Fibroblast of lung (primary cell): ENCODE results near the gene COL4A1. TPM values are rescaled to one million over a fixed set of nuclear protein-coding genes. Genes with fewer than 3 reads are reported as not detected.
A peak's percentile ranks its signal among the peaks of the same experiment; 100 is the strongest.
"Not testable (repeated sequence)": the region's sequence is repeated elsewhere in the genome, so short reads cannot be mapped to it uniquely, and the experiment has no call there.

Experiments used
- DNase-seq, 2 donors: peaks; one replicate each; pipeline versions ENCODE4 v3.0.0 to v3.0.0-alpha.2; 2010; ENCODE audit warnings: low read depth in 2 of 2
- H2AFZ ChIP-seq: 2 replicates; pipeline ENCODE4 v1.5.1; 2012; ENCODE audit warnings: low read length, control low read depth, inconsistent platforms
- H3K27ac ChIP-seq: 2 replicates; pipeline ENCODE4 v1.5.1; 2011; ENCODE audit warnings: low read length, control low read depth; ENCODE audit not compliant: insufficient read depth
- H3K27me3 ChIP-seq: 2 replicates; pipeline ENCODE4 v1.5.1; 2011; ENCODE audit warnings: mild to moderate bottlenecking, low read length; ENCODE audit not compliant: control insufficient read depth, insufficient read depth
- H3K36me3 ChIP-seq: 2 replicates; pipeline ENCODE4 v1.5.1; 2011; ENCODE audit warnings: low read length; ENCODE audit not compliant: control insufficient read depth, insufficient read depth
- H3K4me1 ChIP-seq: 2 replicates; pipeline ENCODE4 v1.5.1; 2011; ENCODE audit warnings: low read length; ENCODE audit not compliant: control insufficient read depth, insufficient read depth; ENCODE audit errors: extremely low read depth
- H3K4me2 ChIP-seq: 2 replicates; pipeline ENCODE4 v1.5.1; 2011; ENCODE audit warnings: low read length, control low read depth; ENCODE audit not compliant: insufficient read depth; ENCODE audit errors: extremely low read depth
- H3K4me3 ChIP-seq, 4 experiments: fragments of 200-600 bp in 1 of 4; sonication (generic) in 1 of 4; replicated peaks in 1 of 4; 2 replicates each; pipeline ENCODE4 v1.5.1; 2011 to 2016; ENCODE audit warnings: low read length in 4 of 4, low read depth in 3 of 4, mild to moderate bottlenecking in 3 of 4, control low read depth in 2 of 4, inconsistent platforms in 1 of 4, mixed read lengths in 1 of 4; ENCODE audit not compliant: insufficient read depth in 1 of 4; ENCODE audit errors: control extremely low read depth in 1 of 4
- H3K79me2 ChIP-seq: 2 replicates; pipeline ENCODE4 v1.5.1; 2012; ENCODE audit warnings: mild to moderate bottlenecking, low read length, inconsistent platforms; ENCODE audit not compliant: control insufficient read depth, insufficient read depth
- H3K9ac ChIP-seq: 2 replicates; pipeline ENCODE4 v1.5.1; 2011; ENCODE audit warnings: mild to moderate bottlenecking, low read length, control low read depth; ENCODE audit not compliant: insufficient read depth
- H3K9me3 ChIP-seq: 2 replicates; pipeline ENCODE4 v1.5.1; 2012; ENCODE audit warnings: low read depth, low read length; ENCODE audit not compliant: control insufficient read depth, insufficient read depth
- H4K20me1 ChIP-seq: 2 replicates; pipeline ENCODE4 v1.5.1; 2011; ENCODE audit warnings: low read length; ENCODE audit not compliant: control insufficient read depth, insufficient read depth; ENCODE audit errors: extremely low read depth
- CTCF ChIP-seq, 2 donors: IDR thresholded peaks in 1 of 2; conservative IDR thresholded peaks in 1 of 2; 1 replicate in 1 of 2; 2 replicates in 1 of 2; pipeline ENCODE4 v1.5.1; 2011 to 2012; ENCODE audit warnings: low read length in 2 of 2, control low read depth in 1 of 2, inconsistent platforms in 1 of 2, low read depth in 1 of 2, mild to moderate bottlenecking in 1 of 2
- EZH2 ChIP-seq: IDR thresholded peaks from 2 replicates; pipeline ENCODE4 v1.5.1; 2012; ENCODE audit warnings: low read length, control low read depth, mild to moderate bottlenecking; ENCODE audit errors: missing control alignments
- polyA plus RNA-seq, 2 donors: library from polyadenylated mRNA; depleted of rRNA in 1 of 2; stranded (reverse) in 1 of 2; unstranded in 1 of 2; fragments of >200 nt; gene quantifications; 2 replicates each; pipeline ENCODE4 v1.2.1, GENCODE V29; 2011 to 2012; ENCODE audit warnings: missing spikeins in 1 of 2
- total RNA-seq: library from RNA; depleted of rRNA; stranded (reverse); fragments of >200 nt; gene quantifications from 2 replicates; pipeline ENCODE4 v1.2.1, GENCODE V29; 2014

Gene COL4A1
- total and polyA plus RNA-seq, 2 donors (not counting 1 experiment from before 2014, with no cell fraction given), result 34.0 to 607 TPM

GRCh38 chr13:110316196-110316595 lies 9.2 kb upstream of the COL4A1 start:
- Histone ChIP-seq H3K27ac (no peak overlapping the region), H3K4me1 (peaks cover 20% of the 10 kb centered on the region), H3K36me3 (peaks cover 6% of the 10 kb centered on the region), H3K9ac (no peak overlapping the region), H3K4me3 (no peak overlapping the region), H2AFZ (no peak overlapping the region), H3K4me2 (no peak overlapping the region), H4K20me1 (no peaks in the 10 kb centered on the region), H3K9me3 (no peaks in the 10 kb centered on the region), H3K79me2 (peaks cover 64% of the 10 kb centered on the region), H3K27me3 (no peaks in the 10 kb centered on the region)
- no peak for DNase-seq
- TF ChIP-seq CTCF (conservative IDR thresholded peaks at IDR 0.05 in 1 of 2, IDR thresholded peaks at IDR 0.05 in 1 of 2; ENCODE audit: low read depth in 1 of 2, low read length in 2 of 2), result no peak
- TF ChIP-seq EZH2, result no peak

GRCh38 chr13:110314516-110315245 lies 7.7 kb upstream of the COL4A1 start:
- peaks cover 10% of the 10 kb centered on the region for H3K36me3 ChIP-seq
- H2AFZ ChIP-seq, result no peak overlapping the region
- no peak overlapping the region for H3K4me3 ChIP-seq
- DNase-seq, result no peak
- no peak overlapping the region for H3K4me2 ChIP-seq
- peaks cover 76% of the 10 kb centered on the region for H3K79me2 ChIP-seq
- H3K27me3 ChIP-seq, result no peaks in the 10 kb centered on the region
- peaks cover 20% of the 10 kb centered on the region for H3K4me1 ChIP-seq
- TF ChIP-seq EZH2, result no peak
- no peak for TF ChIP-seq CTCF (conservative IDR thresholded peaks at IDR 0.05 in 1 of 2, IDR thresholded peaks at IDR 0.05 in 1 of 2; ENCODE audit: low read depth in 1 of 2, low read length in 2 of 2)
- H3K9me3 ChIP-seq, result no peaks in the 10 kb centered on the region
- peak overlapping the region; percentile 18 for H3K27ac ChIP-seq
- no peaks in the 10 kb centered on the region for H4K20me1 ChIP-seq
- peak overlapping the region; percentile 4 for H3K9ac ChIP-seq

- Histone ChIP-seq H3K9ac (peak overlapping the region; percentile 51), H3K79me2 (peaks cover 83% of the 10 kb centered on the region), H3K4me1 (peaks cover 17% of the 10 kb centered on the region)
- not testable (repeated sequence) for H3K36me3 ChIP-seq, H2AFZ ChIP-seq, H3K27me3 ChIP-seq, H3K9me3 ChIP-seq, DNase-seq, H3K4me2 ChIP-seq, H4K20me1 ChIP-seq, H3K27ac ChIP-seq, H3K4me3 ChIP-seq
These were observed 6.8 kb upstream of the COL4A1 start for GRCh38 chr13:110313733-110314132.

GRCh38 chr13:110313261-110313660 lies 6.3 kb upstream of the COL4A1 start:
- peak overlapping the region; percentile 13 for H3K27ac ChIP-seq
- not testable (repeated sequence) for H3K4me3 ChIP-seq, H4K20me1 ChIP-seq

More at GRCh38 chr13:110313261-110313660, 6.3 kb upstream of the COL4A1 start:
- not testable (repeated sequence) for DNase-seq, H3K27me3 ChIP-seq, H3K36me3 ChIP-seq, H3K4me2 ChIP-seq, H3K9ac ChIP-seq, H3K9me3 ChIP-seq, H2AFZ ChIP-seq
- Histone ChIP-seq H3K4me1 (peaks cover 17% of the 10 kb centered on the region), H3K79me2 (peaks cover 86% of the 10 kb centered on the region)
